DMS 273 (cell line): ENCODE data around the gene BNC2.
A peak's percentile ranks its signal among the peaks of the same experiment; 100 is the strongest.

ENCODE experiments used
- DNase-seq: peaks from one replicate; lab custom pipeline; 2025; ENCODE audit not compliant: unreplicated experiment; lab: John Stamatoyannopoulos, UW

Gene BNC2

DNA sequence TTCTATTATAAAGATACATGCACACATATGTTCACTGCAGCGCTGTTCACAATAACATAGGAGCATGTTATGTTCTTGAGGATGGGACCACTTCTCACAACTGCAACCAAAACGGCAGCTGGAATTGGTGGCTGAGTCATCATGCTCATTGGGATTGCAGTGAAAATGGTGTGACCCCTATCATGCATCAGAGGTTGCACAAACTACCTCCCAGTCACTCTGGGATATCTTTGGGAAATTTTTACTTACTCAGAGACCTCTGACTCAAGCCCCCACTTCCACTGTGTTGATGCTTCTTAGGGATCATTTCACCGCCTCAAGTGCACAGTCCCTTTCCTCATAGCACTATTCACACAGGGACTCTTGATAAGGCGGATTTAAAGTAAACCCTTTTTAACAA lies 474.1 kb downstream of the BNC2 start:
- DNase-seq = no peak

DNA sequence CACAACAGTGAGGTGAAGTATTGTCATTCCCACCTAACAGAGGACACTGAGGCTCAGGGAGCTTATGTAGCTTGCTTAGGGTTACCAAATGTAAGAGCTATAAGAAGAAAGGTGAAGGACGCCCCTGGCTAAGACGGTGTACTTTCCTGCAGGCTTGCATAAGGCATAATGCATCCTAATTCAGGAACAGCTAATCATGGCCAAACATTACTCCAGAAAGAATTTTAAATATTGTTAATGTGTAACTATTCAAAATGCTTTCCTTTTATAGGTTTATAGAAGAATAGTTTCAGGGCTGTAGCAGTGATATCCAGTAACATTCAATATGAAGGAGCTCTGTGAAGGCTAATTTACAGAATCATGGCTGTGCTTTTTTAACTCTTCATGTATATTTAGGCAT lies 479.1 kb downstream of the BNC2 start:
- DNase-seq = no peak

DNA sequence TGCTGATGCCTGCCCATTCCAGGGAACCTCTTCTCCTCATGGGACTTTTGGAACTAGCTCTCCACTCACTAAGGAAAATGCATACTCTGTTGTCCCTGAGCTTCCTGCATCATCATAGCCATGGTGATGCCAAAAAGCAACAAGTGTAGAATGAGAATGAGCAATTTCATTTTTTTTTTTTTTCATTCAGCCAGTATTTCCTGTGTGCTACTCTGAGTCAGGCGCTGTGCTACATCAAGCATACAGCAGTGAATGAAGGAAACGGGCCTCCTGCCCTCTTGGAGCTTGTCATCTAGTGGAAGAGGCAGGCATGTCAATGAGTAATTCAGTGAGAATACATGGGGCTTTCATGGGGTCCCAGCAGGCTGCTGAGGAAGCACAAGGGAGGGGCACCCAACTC lies 483.1 kb downstream of the BNC2 start:
- DNase-seq = no peak

DNA sequence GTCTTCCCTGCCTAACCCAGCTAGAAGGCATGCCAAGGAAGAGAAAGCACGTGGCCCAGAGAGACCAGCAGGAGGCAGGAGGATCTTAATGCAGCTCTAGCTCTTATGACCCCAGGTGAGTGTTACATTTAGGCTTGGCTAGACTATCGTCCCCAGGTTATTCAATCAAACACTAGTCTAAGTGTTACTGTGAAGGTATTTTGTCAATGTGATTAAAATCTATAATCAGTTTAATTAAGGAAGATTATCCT lies 483.7 kb downstream of the BNC2 start:
- DNase-seq = no peak

DNA sequence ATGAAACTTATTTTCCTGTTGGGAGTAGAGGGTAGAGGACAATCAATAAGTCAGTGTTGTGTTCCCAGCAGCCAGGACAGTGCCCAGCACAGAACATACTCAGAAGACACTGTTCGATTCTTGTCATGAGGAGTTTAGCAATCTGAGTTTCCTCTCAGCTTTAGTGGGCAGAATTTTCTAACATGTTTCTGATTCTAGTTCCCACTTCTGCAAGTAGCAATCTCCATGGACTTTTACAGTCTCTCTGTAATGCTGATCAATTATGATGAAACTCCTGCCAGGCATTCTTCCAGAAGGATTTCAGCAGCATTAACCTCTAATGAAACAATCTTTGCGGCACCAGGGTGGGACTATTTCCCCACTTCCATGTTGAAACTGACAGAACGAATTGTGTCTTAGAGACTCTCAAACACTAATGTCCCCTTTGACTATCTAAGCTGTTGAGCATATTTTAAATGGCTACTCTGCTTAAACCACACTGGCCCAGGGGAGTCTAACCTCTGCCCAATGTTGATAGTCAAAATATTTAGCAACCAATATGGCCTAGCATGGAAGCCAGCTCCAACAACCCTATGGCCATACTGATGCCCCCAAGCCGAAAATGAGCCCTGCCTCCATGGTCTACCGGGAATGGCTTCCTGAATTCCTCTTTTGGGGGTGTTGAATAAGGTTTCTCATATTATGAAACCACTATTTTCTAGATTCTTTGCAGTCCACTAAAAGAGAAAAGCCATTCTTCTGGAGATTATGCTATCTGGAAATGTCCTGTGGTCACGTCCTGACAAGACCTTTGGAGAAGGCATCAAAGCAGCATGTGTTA lies 484.3 kb downstream of the BNC2 start:
- no peak for DNase-seq

DNA sequence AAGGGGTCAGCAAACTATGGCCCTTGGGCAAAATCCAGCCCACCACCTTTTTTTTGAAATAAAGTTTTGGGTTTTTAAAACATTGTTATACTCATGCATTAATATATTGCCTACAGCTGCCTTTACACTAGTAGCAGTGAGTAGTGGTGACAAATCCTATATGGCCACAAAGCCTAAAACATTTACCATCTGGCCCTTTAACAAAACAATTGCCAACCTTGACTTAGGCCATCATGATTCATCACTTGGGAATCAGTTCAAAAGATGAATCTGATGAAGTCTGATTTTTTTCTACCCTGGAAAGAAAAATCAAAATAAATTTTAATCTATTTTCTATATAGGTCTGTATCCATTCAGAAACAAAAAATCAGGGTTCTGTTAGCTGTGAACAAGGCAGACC lies 484.9 kb downstream of the BNC2 start:
- DNase-seq = no peak

DNA sequence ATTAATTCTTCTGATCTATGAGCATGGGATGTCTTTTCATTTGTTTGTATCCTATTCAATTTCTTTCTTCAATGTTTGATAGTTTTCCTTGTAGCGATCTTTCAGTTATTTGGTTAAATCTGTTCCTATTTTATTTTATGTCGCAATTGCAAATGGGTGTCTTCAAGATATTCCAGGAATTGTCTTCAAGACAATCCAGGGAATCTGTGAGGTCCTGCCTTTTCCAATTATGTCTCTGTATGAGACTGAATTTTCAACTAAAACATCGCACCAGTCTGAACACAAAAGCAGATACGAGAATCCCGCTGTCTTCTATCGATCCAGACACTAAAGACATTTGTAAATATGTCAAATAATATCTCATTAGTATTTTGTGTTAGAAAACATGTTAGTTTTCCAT lies 485.5 kb downstream of the BNC2 start:
- no peak for DNase-seq

DNA sequence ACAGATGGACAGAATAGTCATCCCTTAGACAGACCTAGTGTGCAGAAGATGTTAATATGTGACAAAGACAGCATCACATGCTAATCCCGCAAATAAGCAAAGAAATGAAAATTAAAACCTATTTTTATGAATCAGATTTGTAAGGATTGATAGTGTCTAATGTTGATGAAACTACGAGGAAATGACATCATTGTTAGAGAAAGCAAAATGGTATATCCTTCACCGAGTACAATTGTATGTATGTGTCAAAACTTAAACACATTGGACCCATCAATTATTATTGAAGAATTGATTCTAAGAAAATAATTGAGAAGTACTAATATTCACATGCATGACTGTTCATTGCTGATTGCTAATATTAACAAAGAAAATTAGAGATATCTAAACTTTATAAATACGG lies 493.2 kb downstream of the BNC2 start:
- DNase-seq = no peak

DNA sequence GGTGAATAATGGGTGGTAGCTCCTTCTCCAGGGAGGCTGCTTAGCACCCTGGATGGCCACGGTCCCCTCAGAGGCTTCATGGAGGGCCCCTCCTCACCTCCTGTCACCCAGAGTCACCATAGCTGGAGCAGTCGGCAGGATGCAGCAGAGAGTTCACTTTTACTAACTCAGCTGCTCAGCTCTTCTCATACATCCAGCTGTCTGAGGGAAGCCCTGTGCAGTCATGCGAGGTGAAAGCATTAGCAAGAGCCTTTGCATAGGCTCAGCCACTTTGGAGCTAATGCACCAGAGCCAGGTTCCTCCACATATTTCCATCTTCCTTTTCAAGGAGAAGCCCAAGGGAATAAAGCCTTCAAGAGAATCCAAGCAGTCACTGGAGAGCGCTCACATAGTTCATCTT lies 499.2 kb downstream of the BNC2 start:
- peak; percentile 53 for DNase-seq

DNA sequence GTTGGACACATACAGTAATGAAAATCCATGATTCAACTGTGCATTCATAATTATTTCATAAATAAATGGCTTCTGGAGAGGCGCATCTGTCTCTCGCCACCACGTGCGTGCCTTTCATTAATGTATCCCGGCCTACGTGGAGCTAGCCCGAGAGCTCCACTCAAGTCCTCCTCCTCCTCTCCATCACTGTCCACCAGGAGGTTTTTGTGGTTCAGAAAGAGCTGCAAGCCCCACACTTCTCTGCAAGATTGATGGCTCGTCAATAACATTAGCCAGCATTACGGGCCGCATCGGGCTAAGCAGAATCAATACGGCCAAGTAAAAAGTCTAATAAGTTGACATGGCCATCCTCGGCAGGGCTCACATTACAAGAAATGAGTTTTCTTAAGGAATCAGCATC lies 499.8 kb downstream of the BNC2 start:
- no peak for DNase-seq

DNA sequence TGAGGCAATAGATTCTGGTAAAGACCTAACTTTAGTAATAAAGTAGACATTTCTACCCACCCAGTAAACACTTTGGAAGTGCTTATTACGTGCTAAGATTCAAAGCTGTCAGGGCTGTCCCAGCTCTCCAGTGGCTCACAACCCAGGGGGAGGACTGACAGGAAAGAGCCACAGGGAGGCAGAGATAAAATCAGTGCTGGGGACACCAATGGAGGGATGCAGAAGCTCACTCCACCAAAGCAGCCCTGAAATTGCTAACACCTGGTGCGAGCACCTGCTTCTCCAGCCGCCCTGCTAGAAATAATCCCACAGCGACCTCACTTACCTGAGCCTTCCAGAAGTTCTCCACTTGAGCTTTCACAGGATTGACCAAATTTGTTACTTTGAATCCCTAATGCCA lies 501.0 kb downstream of the BNC2 start:
- DNase-seq = no peak

DNA sequence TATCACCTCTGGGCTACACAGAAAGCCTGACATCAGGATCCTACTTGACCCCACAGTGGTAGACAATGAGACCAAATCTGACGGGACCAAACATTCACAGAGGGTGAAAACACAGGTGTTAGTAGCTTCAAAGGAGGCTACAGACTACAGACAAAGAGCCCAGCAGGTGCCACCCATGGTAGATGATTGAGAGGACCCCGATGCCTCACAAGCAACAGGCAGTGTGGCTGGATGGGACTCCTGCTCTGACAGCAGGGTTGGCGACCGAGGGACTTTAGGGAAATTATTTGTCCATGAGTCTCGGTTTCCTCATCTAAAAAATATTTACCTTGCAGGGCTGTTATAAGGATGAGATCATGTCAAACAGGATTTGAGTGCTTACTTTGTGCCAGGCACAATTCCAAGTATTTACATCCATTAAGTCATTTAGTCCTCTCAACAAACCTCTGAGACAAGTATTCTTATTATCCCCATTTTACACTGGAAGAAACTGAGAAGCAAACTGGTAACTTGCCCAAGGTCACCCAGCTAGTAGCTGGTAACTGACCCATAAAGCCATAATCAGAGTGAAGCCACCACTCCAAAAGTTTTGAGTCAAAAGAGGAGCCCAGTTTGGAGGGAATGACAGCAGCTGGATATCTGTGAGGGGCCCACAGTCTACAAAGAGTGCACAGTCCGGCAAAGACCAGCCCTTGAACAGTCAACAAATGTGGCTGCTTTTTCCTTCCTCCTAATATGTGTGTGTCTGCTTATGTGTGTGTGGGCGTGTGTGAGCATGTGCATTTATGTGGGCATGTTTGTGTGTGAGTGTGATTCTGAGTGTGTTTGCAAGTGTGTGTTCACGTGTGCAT lies 502.0 kb downstream of the BNC2 start:
- DNase-seq = no peak

DNA sequence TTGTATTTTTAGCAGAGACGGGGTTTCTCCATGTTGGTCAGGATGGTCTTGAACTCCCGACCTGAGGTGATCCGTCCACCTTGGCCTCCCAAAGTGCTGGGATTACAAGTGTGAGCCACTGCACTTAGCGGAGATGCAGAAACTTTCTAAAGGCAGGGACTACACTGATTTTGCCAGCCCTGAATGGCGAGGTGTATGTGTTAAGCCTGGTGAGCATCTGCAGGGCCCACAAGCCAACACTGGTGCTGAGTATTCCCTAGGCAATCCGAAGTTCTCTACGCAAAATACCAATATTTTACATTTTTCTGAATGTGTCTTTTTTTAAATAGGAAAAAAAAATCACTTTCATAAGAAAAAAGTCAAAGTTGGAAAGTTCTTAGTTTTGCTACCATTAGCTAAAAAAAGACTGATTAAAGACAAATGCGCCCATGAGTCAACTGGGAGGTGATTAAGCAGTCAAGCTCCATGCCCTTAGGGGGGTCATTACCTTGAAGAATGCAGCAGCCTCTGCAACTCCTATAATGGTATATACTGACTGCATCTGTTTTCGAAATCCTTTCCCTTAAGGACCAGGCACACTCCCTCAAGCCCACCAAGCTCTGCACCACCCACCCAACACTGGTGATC lies 502.8 kb downstream of the BNC2 start:
- DNase-seq = no peak

DNA sequence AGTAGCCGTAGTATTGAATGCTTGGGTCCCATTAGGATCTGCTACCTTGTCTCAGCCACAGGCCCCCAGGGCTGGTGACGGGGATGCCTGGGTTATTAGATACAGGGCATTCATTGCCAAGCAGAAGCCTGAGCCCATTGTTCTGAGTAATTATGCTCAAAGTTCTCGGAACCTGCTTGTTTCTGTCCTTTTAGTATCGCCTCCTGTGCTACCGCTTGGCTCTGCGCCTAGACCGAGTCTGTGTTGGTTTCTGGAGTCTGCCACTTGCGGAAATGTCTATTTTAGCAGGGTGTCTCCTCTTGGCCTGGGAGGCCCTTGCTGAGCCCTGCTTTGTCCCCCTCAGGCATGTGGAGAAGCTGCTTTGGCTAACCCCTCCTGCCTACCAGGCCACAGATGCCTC lies 506.1 kb downstream of the BNC2 start:
- DNase-seq = peak; percentile 24

DNA sequence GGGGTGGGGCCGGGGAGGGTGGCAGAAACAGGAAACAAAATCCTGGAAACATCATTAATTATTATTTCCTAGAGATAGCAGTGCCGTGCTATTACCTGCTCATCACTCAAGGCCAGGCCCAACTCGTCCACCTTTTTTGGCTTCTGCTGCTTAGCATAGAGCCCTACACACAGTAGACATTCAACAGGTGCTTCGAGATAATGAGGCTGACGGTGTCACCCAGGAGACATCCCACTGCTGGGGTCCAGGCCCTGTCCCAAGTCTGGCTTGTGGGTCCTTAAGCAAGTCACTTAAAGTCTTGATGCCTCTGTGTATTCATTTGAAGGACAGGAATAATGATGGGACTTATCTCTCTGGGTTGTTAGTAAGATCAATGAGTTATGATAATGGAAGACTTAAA lies 506.6 kb downstream of the BNC2 start:
- no peak for DNase-seq

DNA sequence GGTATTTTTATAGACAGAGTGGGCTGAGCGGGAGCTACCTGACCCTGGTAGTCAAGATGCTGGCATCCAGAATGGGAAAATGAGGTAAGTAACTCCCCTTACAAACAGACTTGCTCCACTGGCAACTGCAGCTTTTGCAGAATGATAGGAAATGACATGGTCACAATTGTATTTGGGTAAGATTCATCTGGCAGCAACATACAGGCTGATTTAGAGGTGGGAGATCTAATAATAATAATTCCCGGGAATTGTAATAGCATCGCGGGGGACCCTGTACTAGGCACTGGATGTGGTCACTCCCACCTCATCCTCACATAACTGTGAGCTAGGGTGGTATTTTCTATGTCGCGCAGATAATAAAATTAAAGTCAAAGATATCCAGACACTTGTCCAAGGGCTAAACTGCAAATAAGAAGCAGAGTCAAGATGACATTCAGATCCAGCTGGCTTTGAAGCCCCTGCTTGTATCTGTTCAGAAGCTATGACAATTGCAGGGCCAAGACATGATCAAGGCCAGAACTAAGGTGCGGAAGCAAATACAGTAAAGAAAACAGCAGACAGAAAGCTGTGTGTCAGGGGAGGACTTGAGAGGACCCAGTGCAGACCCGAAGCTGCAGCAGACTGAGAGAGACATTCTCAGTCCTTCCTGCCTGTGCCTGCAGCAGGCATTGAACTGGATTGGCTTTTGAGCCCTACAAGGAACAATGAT lies 507.2 kb downstream of the BNC2 start:
- no peak for DNase-seq

DNA sequence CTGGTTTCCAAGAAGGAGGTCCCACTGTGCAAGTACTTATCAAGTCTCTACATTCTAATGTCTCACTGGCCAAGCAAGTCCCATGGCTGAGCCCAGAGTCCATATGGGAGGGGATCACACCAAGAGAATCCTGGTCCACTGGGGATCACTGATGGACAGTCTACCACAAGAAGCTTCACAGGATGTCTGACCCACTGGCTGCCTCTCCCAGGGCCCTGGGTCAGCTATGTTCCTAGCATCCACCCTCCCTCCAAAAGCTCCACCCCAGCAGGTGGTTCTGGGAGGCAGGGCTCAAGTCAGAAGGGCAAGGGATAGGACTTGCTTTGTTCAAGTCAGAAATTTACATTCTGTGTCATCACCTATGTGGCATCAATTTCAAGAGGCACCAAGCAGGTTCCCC lies 508.5 kb downstream of the BNC2 start:
- DNase-seq = no peak

DNA sequence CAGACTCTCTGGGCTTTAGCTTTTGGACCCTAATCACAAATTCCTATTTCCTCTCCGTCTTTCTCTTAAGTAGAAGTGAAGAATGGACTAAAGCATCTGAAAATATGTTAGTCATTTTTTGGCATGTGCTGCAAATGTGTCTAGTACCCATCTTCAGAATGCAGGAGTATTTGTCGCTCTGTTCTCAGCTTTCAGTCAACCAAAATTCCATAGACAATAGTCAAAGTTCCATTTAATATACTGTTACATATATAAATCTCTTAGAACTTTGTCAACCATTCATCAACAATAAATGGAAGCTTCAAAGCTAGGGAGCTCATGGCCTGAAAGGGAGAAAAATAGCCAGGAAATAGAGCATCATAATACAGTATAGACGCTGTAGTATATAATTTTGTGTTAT lies 509.4 kb downstream of the BNC2 start:
- no peak for DNase-seq

DNA sequence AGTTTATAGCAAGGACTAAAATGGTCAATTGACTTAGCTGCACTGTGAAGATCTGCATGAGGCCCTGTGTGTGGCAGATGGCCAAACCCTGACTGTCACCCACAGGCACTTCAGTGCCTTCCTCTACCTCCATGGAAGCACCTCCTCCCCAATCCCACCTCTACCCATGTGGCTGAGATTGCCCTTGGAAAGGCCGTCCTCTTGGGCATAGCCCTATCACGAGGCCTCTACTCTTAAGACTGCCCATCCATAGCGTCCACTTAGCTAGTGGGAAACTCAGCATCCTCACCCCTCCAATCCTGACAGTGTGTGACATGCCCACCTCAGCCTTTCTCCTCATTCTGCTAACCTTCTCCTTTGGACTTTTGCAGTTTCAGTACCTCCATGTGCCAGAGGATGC lies 510.2 kb downstream of the BNC2 start:
- DNase-seq = no peak
